Stimulated activated CD4-positive, alpha-beta T cell treated with anti-CD3 and anti-CD28 coated beads, TNF-alpha, amount 100 ng/mL, for 24 hours (primary cell): ENCODE results near the gene DIP2A.
"Not testable (repeated sequence)": the region's sequence is repeated elsewhere in the genome, so short reads cannot be mapped to it uniquely, and the experiment has no call there.

Experiments used
- DNase-seq, 3 experiments: peaks; one replicate each; pipeline ENCODE4 v3.0.0-alpha.2; 2020; ENCODE audit warnings: low read depth in 3 of 3

DIP2A gene

GRCh38 chr21:46554431-46555224, 95.9 kb downstream of the DIP2A start:
- no peak for DNase-seq

GRCh38 chr21:46555225-46555617, 96.5 kb downstream of the DIP2A start:
- DNase-seq = no peak

GRCh38 chr21:46555678-46556077, 97.0 kb downstream of the DIP2A start:
- DNase-seq = no peak

- no peak for DNase-seq
These were observed 98.1 kb downstream of the DIP2A start for GRCh38 chr21:46556802-46557201.

- DNase-seq = no peak
These were observed 98.8 kb downstream of the DIP2A start for GRCh38 chr21:46557469-46557868.

GRCh38 chr21:46557919-46558392, 99.3 kb downstream of the DIP2A start:
- DNase-seq = no peak

GRCh38 chr21:46559291-46559983, 100.7 kb downstream of the DIP2A start:
- peak; percentile 36 to 64 (median 40) for DNase-seq

- no peak for DNase-seq
These were observed 102.1 kb downstream of the DIP2A start for GRCh38 chr21:46560568-46561444.

- DNase-seq = no peak
These were observed 102.9 kb downstream of the DIP2A start for GRCh38 chr21:46561445-46562090.

- DNase-seq = no peak
These were observed 103.8 kb downstream of the DIP2A start for GRCh38 chr21:46562472-46562871.

GRCh38 chr21:46562964-46563607, 104.4 kb downstream of the DIP2A start:
- DNase-seq = no peak

- no peak for DNase-seq
These were observed 105.7 kb downstream of the DIP2A start for GRCh38 chr21:46564391-46564790.

- DNase-seq = no peak
These were observed 108.7 kb downstream of the DIP2A start for GRCh38 chr21:46567348-46567747.

GRCh38 chr21:46568562-46568961, 109.9 kb downstream of the DIP2A start:
- no peak for DNase-seq

- DNase-seq = no peak
These were observed 110.4 kb downstream of the DIP2A start for GRCh38 chr21:46569081-46569480.

- no peak for DNase-seq
These were observed 111.4 kb downstream of the DIP2A start for GRCh38 chr21:46570119-46570518.

- DNase-seq = no peak
These were observed 111.9 kb downstream of the DIP2A start for GRCh38 chr21:46570631-46571030.

- no peak for DNase-seq
These were observed 114.2 kb downstream of the DIP2A start for GRCh38 chr21:46572850-46573249.

GRCh38 chr21:46577786-46578185, 119.1 kb downstream of the DIP2A start:
- not testable (repeated sequence) for DNase-seq

- DNase-seq = not testable (repeated sequence)
These were observed 120.7 kb downstream of the DIP2A start for GRCh38 chr21:46579394-46579793.

GRCh38 chr21:46581780-46582307, 123.2 kb downstream of the DIP2A start:
- no peak for DNase-seq
